HK-2 (cell line): Measurements from ENCODE around the gene MAN2C1.
A peak's percentile ranks its signal among the peaks of the same experiment; 100 is the strongest.
"Not testable (repeated sequence)": the region's sequence is repeated elsewhere in the genome, so short reads cannot be mapped to it uniquely, and the experiment has no call there.

Experiments used
- DNase-seq: peaks from one replicate; pipeline ENCODE4 v3.0.0-alpha.2; 2018; ENCODE audit not compliant: unreplicated experiment

MAN2C1 gene

DNA sequence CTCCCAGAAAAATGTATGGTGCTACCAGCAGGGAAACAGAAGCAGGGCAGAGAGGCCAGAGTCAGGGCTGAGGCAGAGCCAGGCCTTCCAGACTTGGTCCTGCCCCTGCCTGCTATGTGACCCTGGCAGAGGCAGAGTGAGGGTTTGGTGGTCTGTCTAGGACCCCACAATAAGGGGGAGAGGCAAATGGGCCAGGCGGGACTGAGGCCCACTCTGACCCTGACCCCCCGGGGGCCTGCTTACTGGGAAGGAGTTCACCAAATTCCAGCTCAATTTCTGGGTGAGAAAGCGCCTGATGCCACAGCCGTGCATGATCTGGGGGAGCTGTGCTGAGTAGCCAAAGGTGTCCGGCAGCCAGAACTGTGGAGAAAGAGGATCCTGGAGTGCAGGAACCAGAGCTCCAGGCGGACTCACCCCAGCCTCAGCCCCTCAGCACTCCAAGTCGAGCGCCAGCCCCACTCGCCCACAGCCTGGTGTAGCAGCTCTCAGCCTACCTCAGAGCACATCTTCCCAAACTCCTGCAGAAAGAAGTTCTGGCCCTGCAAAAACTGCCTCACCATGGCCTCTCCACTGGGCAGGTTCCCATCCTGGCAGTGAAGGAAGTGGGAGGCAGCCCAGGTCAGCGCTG is 6.9 kb downstream of the MAN2C1 start:
- DNase-seq: no peak

DNA sequence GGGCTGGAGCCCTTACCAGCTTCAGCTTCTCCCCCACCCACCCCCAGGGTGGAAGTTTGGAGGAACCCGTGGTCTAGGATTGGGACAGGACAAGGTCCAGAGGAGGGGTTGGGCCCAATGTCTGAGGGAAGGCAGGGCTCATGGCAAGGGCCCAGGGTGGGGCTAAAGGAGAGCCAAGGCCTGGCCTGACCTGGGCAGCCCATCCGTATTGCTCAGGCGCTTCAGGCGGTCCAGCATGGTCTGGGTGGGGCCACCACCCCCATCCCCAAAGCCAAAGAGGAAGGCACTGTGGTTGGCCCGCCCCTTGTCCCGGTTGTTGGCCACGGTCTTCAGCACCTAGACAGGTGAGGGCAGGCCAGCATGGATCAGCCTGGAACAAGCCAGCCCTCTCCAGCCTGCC is 7.6 kb downstream of the MAN2C1 start:
- no peak for DNase-seq

DNA sequence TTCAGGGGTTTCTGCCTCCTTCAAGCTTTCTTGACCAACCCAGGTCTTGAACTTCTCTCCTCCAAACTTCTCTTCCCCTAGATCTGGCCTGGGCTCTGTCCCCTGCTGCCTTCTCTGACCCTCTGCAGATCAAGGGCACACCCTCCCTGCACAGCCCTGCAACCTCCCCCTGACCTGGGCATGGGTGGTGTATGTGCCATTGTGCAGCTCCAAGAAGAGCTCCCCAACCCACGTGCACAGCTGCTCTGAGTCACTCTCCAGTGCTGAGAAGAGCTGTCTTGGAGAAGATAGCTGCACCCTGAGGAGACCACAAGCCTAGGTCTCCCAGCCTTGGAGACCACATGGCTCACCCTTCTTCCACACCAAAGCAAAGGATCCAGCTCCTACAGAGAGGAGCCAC is 8.0 kb downstream of the MAN2C1 start:
- no peak for DNase-seq

GRCh38 chr15:75359537-75360250 is 8.7 kb downstream of the MAN2C1 start:
- no peak for DNase-seq

- DNase-seq: no peak
These were observed 9.5 kb downstream of the MAN2C1 start for GRCh38 chr15:75358771-75359536.

DNA sequence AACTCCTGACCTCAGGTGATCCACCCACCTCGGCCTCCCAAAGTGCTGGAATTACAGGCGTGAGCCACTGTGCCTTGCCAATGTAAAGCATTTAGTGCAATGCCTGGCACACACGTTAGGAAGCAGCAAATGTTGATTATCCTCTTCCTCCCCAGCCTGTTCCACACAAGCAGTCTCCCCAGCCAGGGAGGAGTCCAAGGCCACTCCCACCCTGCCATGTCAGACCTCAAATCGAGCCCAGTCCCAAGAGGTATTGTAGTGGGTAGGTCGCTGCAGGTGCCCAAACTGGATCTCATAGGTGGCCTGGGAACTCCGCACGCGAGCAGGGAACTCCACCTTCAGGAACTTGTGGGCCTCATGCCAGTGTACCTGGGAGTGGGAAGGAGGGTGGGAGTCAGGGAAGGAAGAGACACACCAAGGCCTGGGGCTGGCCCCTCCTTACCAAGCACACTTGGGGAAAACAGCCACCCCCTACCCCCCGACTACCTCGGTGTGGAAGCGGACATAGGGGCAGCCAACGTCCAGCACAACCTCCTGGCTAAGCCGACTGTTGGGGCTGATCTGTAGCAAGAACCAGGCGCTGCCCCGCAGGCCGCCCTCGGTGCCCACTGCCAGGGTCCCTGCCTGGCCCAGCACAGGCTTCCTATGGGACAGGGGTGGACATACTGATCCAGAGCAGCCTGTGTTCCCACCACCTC is 10.3 kb downstream of the MAN2C1 start:
- DNase-seq: no peak

DNA sequence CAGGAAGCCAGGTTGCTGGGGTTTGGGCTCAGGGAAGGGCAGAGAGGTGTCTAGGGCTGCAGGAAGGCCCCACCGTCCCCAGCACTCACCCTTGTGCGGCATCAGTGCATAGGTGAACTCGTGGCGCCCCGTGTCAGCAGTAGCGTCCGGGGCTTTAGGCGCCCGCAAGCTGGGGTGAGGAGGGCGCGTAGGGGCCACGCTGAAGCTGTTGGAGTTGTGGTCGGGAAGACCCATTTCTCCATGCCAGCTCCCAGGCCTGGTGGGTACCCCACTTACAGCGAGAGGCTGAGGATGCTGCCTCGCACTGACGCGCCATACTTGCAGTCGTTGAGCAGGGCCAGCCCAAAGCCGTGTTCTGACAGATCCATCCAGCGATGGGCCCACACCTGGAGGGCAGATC is 11.9 kb downstream of the MAN2C1 start:
- no peak for DNase-seq

GRCh38 chr15:75356006-75356405 is 12.4 kb downstream of the MAN2C1 start:
- no peak for DNase-seq

DNA sequence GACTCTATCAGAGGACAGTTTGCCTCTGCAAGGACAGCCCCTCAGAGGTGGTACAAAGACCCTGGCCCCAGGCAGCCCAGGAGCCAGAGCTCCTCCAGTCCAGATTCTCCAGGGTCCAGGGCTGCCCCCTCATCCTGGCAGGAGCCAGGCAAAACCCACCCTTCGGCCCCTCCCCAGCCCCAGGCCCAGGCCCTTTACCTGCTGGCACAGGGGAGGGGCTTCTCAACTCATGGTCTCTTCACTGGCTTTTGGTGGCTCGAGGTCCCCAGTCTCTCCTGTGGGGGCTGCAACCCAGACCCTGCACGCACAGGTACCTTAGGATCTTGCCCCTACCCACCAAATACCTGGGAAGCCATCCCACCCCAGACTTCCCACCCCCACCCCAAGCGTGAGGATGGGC is 13.0 kb downstream of the MAN2C1 start:
- DNase-seq: no peak

GRCh38 chr15:75354454-75354853 is 14.0 kb downstream of the MAN2C1 start:
- no peak for DNase-seq

- DNase-seq: no peak
These were observed 14.8 kb downstream of the MAN2C1 start for GRCh38 chr15:75353604-75354003.

DNA sequence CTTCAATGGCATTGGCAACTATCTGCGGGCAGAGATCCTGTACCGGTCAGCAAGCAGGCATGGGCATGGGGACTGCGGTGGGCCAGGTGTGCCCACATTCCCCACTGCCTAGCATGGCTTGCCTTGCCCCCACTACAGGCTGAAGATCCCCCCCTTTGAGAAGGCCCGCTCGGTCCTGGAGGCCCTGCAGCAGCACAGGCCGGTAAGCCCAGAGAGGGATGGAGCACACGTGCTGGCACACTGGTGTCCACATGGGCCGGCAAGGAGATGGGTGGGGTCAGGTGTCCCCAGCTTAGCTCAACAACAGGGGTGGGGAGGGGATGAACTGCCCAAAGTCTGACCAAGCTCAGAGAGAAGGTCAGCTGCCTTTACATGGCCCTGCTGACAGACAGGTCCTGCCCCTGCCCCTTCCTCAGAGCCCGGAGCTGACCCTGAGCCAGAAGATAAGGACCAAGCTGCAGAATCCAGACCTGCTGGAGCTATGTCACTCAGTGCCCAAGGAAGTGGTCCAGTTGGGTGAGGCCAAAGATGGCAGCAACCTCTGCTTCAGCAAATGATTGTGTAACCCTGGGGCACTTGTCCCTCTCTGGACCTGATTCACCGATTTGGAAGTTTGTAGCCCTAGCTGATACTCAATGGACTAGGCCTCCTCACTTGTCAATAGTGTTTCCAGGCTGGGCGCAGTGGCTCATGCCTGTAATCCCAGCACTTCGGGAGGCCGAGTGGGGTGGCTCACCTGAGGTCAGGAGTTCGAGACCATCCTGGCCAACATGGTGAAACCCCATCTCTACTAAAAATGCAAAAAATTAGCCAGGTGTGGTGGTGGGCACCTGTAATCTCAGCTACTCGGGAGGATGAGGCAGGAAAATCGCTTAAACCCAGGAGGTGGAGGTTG is 16.0 kb downstream of the MAN2C1 start:
- DNase-seq: no peak

DNA sequence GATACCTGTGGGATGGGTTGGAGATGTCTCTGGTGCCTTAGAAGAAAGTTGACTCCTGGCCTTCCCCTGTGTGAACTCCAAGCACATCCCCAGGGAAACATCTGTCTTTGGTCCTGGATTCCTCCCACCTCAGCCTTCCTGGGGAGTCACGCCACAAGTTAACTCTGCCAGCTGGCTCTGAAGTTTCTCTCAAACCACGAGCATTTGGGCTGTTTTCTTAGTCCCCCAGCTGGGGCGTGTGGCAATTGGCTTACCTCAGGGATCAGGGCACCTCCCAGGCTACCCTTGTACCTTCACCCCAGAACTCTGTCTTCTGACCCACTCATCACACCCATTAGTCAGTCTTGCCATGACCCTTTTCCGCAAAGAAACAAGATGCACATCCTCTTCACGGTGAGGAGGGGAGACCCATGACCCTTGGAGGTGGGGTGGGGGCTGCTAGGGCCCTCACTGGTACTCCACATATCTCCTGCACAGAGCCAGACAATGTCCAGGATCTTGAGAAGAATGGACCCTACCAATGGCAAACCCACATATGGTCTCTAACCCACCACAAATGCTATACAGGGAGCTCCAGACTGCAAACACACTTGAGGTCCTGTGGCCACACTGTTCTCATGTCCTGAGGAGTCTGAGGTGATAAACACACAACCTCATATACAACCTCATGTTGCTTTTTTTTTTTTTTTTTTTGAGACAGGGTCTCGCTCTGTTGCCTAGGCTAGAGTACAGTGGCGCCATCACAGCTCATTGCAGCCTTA is 17.6 kb downstream of the MAN2C1 start:
- no peak for DNase-seq

DNA sequence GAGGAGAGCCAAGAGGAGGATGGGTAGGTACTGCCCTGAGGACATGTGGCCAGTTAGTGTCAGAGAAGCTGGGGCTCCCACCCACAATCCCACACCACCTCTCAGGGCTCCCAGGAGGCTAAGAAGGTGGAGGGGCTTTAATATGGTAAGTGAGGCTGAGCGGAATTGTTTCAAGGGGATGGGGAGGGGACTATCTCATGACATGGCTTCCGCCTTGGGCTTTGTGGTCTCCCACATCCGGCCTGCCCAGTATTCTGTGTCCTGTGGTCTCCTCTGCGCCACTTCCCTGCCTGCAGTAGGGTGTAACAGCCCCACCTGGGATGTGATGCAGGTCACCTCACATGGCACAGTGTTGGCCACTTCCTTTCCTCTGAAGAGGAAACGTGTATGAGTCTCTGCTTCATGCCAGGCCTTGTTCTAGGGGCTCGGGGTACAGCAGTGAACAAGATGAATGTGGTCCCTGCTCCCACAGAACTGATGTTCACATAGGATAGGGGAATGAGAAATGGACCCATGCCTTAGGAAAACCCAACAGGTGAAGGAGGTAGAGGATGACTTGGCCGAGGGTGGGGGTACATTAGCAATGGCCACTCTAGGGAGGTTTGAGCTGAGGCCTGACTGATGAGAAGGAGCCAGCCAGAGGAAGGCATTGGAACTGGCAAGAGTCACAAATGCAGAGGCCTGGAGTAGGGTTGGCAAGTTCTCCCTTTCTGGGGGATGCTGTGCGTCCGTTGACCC is 18.4 kb downstream of the MAN2C1 start:
- DNase-seq: no peak

GRCh38 chr15:75349351-75349669 is 19.1 kb downstream of the MAN2C1 start:
- DNase-seq: not testable (repeated sequence)

DNA sequence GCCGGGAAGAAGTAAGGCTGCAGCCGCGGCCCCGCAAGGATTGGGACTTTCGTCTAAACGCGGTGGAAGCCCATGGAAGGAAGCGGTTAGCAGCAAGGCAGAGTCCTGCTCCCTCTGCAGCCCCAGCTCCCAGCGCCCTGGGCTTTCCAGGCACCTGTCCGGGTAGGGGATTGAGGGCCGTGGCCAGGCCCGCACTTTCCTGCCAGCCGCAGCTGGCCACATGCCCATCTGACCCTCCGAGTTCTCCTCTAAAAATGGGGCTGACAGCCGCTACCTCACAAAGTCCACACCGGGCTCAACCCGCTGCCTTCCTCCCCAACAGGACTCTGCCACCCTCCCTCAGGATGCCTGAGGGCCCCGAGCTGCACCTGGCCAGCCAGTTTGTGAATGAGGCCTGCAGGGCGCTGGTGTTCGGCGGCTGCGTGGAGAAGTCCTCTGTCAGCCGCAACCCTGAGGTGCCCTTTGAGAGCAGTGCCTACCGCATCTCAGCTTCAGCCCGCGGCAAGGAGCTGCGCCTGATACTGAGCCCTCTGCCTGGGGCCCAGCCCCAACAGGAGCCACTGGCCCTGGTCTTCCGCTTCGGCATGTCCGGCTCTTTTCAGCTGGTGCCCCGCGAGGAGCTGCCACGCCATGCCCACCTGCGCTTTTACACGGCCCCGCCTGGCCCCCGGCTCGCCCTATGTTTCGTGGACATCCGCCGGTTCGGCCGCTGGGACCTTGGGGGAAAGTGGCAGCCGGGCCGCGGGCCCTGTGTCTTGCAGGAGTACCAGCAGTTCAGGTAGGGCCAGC is 19.7 kb downstream of the MAN2C1 start:
- DNase-seq: no peak

DNA sequence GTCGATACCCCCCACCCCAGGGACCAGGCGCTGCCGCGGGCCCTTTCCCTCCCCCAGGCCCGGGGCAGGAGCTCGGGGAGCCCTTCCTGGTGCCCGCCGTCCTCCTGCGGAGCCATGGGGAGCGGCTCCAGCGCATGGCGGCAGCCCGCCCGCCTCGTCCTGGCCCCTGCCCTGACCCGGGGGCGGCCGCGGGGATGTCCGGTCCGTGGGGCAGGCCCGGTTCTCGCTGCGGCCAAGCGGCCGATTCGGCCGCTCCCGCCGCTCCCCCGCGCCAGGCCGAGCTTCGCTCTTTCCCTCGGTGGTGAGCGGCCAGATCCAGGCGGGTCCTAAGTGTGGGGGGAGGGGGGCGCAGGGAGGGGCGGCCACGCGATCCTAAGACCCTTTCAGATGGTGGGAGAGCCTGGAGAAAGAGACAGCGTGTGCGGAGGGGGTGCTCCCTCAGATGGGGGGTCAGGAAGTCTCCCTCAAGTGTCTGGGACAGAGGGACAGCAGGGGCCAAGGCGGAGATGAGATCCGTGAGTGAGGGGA is 20.3 kb downstream of the MAN2C1 start:
- no peak for DNase-seq

- DNase-seq: peak; percentile 39
These were observed 21.0 kb downstream of the MAN2C1 start for GRCh38 chr15:75347222-75348033.
